Smooth muscle cell of the umbilical artery (primary cell): ENCODE results near the gene KIF25. TPM values are rescaled to one million over a fixed set of nuclear protein-coding genes. Genes with fewer than 3 reads are reported as not detected.

Experiments used
- total RNA-seq: library from RNA; depleted of rRNA; stranded (reverse); fragments of >200 nt; gene quantifications from 2 replicates; pipeline ENCODE4 v1.2.3, GENCODE V29; 2014

The KIF25 gene
- total RNA-seq, result 0.14 TPM in 1 of 2 replicates, not detected in the other

GRCh38 chr6:167997642-167998041 lies at the start of gene KIF25:
KIF25 (plus strand) TSS chr6:167997671; CDS start chr6:168029586, 31,915 bp downstream.

GRCh38 chr6:168078943-168079405 lies 81.5 kb downstream of the KIF25 start, which contains the start of gene FRMD1:
FRMD1 (minus strand) TSS chr6:168079212; CDS start chr6:168079094, 118 bp downstream.

Other genes with a start within 250 kb of the KIF25 start
- gene AFDN, start 170.8 kb upstream of the KIF25 start, total RNA-seq, result 34.7 and 80.8 TPM in 2 replicates
- not detected in 2 replicates for gene FRMD1, start 81.5 kb downstream of the KIF25 start, total RNA-seq